Cardiac fibroblast (primary cell): ENCODE data around the gene C10orf90.
A peak's percentile ranks its signal among the peaks of the same experiment; 100 is the strongest.

Experiments used
- DNase-seq, 2 donors: peaks; one replicate each; pipeline versions ENCODE4 v3.0.0 to v3.0.0-alpha.2; 2010; ENCODE audit warnings: low read depth in 2 of 2
- H3K4me3 ChIP-seq, 2 donors: replicated peaks in 1 of 2; 1 replicate in 1 of 2; 2 replicates in 1 of 2; pipeline ENCODE4 v1.5.1; 2011; ENCODE audit warnings: low read depth in 2 of 2, low read length in 2 of 2, mild to moderate bottlenecking in 2 of 2, moderate library complexity in 1 of 2
- CTCF ChIP-seq: IDR thresholded peaks from one replicate; pipeline ENCODE4 v1.5.1; 2011; ENCODE audit warnings: low read depth, mild to moderate bottlenecking, low read length, inconsistent platforms

Gene C10orf90

GRCh38 chr10:126481181-126481580 lies 189.3 kb downstream of the C10orf90 start:
- H3K4me3 ChIP-seq = no peak overlapping the region
- TF ChIP-seq CTCF = no peak
- DNase-seq = no peak

- H3K4me3 ChIP-seq = no peak overlapping the region
- no peak for TF ChIP-seq CTCF
- no peak for DNase-seq
These were observed 189.8 kb downstream of the C10orf90 start for GRCh38 chr10:126480648-126481047.

- DNase-seq = no peak
- no peak overlapping the region for H3K4me3 ChIP-seq
- TF ChIP-seq CTCF = no peak
These were observed 191.1 kb downstream of the C10orf90 start for GRCh38 chr10:126479280-126479895.

GRCh38 chr10:126478546-126478945 lies 191.9 kb downstream of the C10orf90 start:
- H3K4me3 ChIP-seq = no peak overlapping the region
- DNase-seq = peak in 1 of 2 donors; percentile 46
- TF ChIP-seq CTCF = no peak

- TF ChIP-seq CTCF = no peak
- H3K4me3 ChIP-seq = no peak overlapping the region
- peak in 1 of 2 donors; percentile 7 for DNase-seq
These were observed 194.2 kb downstream of the C10orf90 start for GRCh38 chr10:126476246-126476645.

GRCh38 chr10:126475074-126475691 lies 195.3 kb downstream of the C10orf90 start:
- no peak for TF ChIP-seq CTCF
- no peak for DNase-seq
- H3K4me3 ChIP-seq = no peak overlapping the region
